ENCODE data around the gene ANKRD40.

ANKRD40 gene

DNA sequence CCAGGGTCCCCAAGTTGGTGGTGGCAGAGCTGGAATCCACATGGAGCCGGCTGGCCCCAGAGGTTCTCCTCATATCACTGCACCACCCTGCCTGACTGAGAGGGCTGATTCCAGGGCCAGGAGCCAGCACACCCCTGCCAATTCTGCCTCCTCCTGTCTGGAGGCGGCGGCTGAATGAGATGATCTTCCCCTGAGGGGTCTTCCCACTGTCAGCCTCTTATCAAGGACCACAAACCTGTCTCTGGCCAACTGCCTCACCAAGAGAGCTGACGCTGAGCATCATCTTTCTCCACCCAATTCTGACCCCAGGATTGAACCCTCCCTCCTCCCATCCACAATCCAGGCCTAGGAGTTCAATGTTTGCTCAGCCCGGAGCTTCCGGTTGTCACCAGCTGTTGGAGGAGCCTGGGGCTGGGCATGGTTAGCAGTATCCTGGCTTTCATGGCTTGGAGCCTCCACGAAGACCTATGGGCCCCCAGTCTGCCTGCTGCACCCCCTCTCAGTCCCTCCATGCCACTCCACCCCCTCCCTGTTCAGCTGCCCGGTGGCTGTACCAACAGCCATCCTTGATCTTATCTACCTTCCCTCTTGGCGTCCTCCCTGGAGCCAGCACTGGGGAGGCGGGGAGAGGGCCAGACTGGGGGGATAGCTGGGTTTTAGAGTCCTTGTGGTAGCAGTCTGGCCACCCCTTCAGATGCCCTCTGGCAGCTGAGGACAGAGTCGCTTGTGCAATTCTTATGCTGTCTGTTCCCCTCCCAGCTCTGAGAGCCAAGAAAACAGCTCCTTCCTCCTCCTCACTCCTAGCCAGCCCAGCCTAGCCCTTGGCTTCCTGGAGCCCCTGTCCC is 47.5 kb downstream of the ANKRD40 start:
- H3K4me1 ChIP-seq (ENCODE audit: insufficient read depth, insufficient read length), result peaks cover 41% of the 10 kb centered on the region
- no peaks in the 10 kb centered on the region for H3K36me3 ChIP-seq (ENCODE audit: insufficient read depth, insufficient read length, low read length)
- no peak for DNase-seq (ENCODE audit: low read depth, low spot score)
- no peaks in the 10 kb centered on the region for H3K9me3 ChIP-seq (ENCODE audit: insufficient read depth, low read length)
- no peaks in the 10 kb centered on the region for H3K27me3 ChIP-seq (ENCODE audit: insufficient read depth, insufficient read length)
- H3K9ac ChIP-seq (ENCODE audit: insufficient read length, low read depth), result peak overlapping the region; percentile 11
- no peak overlapping the region for H3K4me3 ChIP-seq (ENCODE audit: insufficient read length, low read depth)
- TF ChIP-seq SUZ12 (IDR thresholded peaks at IDR 0.05; ENCODE audit: extremely low read depth, insufficient read depth, insufficient read length), result no peak
- TF ChIP-seq ZNF274 (IDR thresholded peaks at IDR 0.05; ENCODE audit: low read depth, low read length), result no peak
- no peak for TF ChIP-seq YY1 (IDR thresholded peaks at IDR 0.05; ENCODE audit: insufficient read depth, insufficient read length)

DNA sequence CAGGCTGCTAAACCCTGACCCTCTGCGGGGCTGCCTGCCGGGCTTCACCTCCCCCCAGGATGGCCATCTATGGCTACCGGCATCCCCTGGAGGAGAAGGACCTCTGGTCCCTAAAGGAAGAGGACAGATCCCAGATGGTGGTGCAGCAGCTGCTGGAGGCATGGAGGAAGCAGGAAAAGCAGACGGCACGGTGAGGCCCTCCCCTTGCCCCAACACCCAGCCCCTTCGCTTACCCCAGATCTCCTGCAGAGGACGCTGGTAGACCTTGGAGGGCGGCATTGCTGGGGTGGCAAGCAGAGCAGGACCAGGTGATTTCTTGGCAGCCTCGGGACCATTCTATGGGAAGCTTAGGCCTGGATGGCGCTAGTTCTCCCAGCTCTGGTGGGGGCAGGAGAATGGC is 48.5 kb downstream of the ANKRD40 start:
- TF ChIP-seq ZNF274 (IDR thresholded peaks at IDR 0.05; ENCODE audit: low read depth, low read length), result no peak
- no peak for TF ChIP-seq SUZ12 (IDR thresholded peaks at IDR 0.05; ENCODE audit: extremely low read depth, insufficient read depth, insufficient read length)
- no peak for TF ChIP-seq YY1 (IDR thresholded peaks at IDR 0.05; ENCODE audit: insufficient read depth, insufficient read length)
- peaks cover 41% of the 10 kb centered on the region for H3K4me1 ChIP-seq (ENCODE audit: insufficient read depth, insufficient read length)
- H3K4me3 ChIP-seq (ENCODE audit: insufficient read length, low read depth), result no peak overlapping the region
- peak overlapping the region; percentile 21 for H3K9ac ChIP-seq (ENCODE audit: insufficient read length, low read depth)
- H3K27me3 ChIP-seq (ENCODE audit: insufficient read depth, insufficient read length), result no peaks in the 10 kb centered on the region
- H3K9me3 ChIP-seq (ENCODE audit: insufficient read depth, low read length), result no peaks in the 10 kb centered on the region
- no peak for DNase-seq (ENCODE audit: low read depth, low spot score)
- H3K36me3 ChIP-seq (ENCODE audit: insufficient read depth, insufficient read length, low read length), result no peaks in the 10 kb centered on the region

DNA sequence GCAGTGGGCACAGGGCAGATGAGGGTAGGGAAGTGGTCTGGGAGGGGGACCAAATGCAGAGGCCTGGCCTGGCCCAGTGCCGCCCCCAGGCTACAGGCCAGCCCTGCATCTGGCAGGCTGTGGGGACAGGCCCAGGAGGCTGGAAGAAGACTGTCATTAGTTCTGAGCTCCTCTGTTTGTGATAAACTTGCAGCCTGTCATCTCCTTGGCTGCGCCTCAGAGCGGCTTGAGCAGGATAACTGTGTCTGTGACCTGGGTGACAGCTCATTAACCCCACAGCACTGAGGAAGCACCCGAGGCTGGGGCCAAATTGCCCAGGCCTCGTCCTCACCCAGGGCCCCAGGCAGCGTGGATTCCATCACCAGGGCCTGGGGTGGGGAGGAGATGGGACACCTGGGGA is 49.1 kb downstream of the ANKRD40 start:
- Histone ChIP-seq H3K4me1 (ENCODE audit: insufficient read depth, insufficient read length) (peaks cover 37% of the 10 kb centered on the region), H3K9ac (ENCODE audit: insufficient read length, low read depth) (peak overlapping the region; percentile 37), H3K9me3 (ENCODE audit: insufficient read depth, low read length) (no peaks in the 10 kb centered on the region)

DNA sequence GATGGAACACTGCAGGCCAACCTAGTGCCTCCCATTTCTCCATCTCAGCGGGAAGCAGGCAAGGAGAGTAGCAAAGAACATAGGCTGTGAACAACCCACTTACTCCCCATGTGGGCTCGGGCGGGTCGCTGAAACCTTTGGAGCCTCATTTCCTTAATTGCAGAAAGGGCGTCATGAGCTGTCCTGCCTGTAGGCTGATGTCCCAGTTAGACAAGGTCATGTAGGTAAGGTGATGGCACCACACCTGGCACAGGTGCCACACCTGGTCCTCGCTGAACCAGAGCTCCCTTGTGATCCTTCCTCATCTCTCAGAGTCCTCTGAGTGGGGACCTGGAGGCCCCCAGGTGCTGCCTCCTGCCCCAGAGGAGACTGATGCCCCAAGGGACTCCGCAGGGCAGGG is 50.1 kb downstream of the ANKRD40 start:
- TF ChIP-seq SUZ12 (IDR thresholded peaks at IDR 0.05; ENCODE audit: extremely low read depth, insufficient read depth, insufficient read length) (no peak), YY1 (IDR thresholded peaks at IDR 0.05; ENCODE audit: insufficient read depth, insufficient read length) (no peak), ZNF274 (IDR thresholded peaks at IDR 0.05; ENCODE audit: low read depth, low read length) (no peak)
- Histone ChIP-seq H3K4me3 (ENCODE audit: insufficient read length, low read depth) (no peak overlapping the region), H3K9me3 (ENCODE audit: insufficient read depth, low read length) (no peaks in the 10 kb centered on the region), H3K36me3 (ENCODE audit: insufficient read depth, insufficient read length, low read length) (no peaks in the 10 kb centered on the region), H3K9ac (ENCODE audit: insufficient read length, low read depth) (no peak overlapping the region), H3K4me1 (ENCODE audit: insufficient read depth, insufficient read length) (peaks cover 35% of the 10 kb centered on the region), H3K27me3 (ENCODE audit: insufficient read depth, insufficient read length) (no peaks in the 10 kb centered on the region)
- no peak for DNase-seq (ENCODE audit: low read depth, low spot score)

More for the DNA sequence above, 49.1 kb downstream of the ANKRD40 start:
- Histone ChIP-seq H3K27me3 (ENCODE audit: insufficient read depth, insufficient read length) (no peaks in the 10 kb centered on the region), H3K36me3 (ENCODE audit: insufficient read depth, insufficient read length, low read length) (no peaks in the 10 kb centered on the region), H3K4me3 (ENCODE audit: insufficient read length, low read depth) (no peak overlapping the region)
- no peak for DNase-seq (ENCODE audit: low read depth, low spot score)
- TF ChIP-seq SUZ12 (IDR thresholded peaks at IDR 0.05; ENCODE audit: extremely low read depth, insufficient read depth, insufficient read length), result no peak
- TF ChIP-seq YY1 (IDR thresholded peaks at IDR 0.05; ENCODE audit: insufficient read depth, insufficient read length), result no peak
- no peak for TF ChIP-seq ZNF274 (IDR thresholded peaks at IDR 0.05; ENCODE audit: low read depth, low read length)

DNA sequence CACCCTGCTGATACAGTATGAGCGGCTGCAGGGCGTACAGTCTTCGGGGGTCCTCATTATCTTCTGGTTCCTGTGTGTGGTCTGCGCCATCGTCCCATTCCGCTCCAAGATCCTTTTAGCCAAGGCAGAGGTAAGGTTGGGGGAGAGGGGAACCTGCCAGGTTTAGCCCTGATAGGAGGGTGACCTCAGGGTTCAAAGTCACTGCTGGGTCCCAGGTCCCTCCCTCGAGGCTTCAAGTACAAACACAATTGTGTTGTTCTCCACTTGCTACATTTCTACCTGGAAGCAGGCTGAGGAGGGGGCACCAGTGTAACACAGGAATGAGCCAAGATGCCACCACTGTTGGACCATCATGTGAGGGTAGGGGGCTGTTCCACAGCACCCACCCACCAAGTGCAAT is 50.7 kb downstream of the ANKRD40 start:
- H3K27me3 ChIP-seq (ENCODE audit: insufficient read depth, insufficient read length), result no peaks in the 10 kb centered on the region
- TF ChIP-seq SUZ12 (IDR thresholded peaks at IDR 0.05; ENCODE audit: extremely low read depth, insufficient read depth, insufficient read length) (no peak), YY1 (IDR thresholded peaks at IDR 0.05; ENCODE audit: insufficient read depth, insufficient read length) (no peak), ZNF274 (IDR thresholded peaks at IDR 0.05; ENCODE audit: low read depth, low read length) (no peak)
- no peak for DNase-seq (ENCODE audit: low read depth, low spot score)
- H3K36me3 ChIP-seq (ENCODE audit: insufficient read depth, insufficient read length, low read length), result no peaks in the 10 kb centered on the region
- H3K4me1 ChIP-seq (ENCODE audit: insufficient read depth, insufficient read length), result peaks cover 32% of the 10 kb centered on the region
- H3K4me3 ChIP-seq (ENCODE audit: insufficient read length, low read depth), result no peak overlapping the region
- H3K9ac ChIP-seq (ENCODE audit: insufficient read length, low read depth), result no peak overlapping the region
- no peaks in the 10 kb centered on the region for H3K9me3 ChIP-seq (ENCODE audit: insufficient read depth, low read length)

DNA sequence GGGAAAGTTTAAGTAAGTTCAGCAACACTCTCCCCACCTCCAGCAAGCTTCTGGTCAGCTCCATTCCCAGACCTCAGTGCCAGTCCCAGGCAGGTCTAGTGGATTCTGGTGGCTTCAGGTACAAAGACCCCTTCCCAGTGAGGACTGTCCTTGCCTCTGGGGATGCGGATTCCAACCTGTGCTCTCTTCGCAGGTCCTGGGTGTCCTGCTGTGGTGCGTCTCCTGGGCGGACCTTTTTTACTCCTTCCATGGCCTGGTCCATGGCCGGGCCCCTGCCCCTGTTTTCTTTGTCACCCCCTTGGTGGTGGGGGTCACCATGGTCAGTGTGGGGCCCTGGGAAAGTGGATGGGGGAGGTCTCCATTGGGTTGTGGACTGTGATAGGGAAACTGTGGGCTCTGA is 51.2 kb downstream of the ANKRD40 start:
- no peaks in the 10 kb centered on the region for H3K27me3 ChIP-seq (ENCODE audit: insufficient read depth, insufficient read length)
- DNase-seq (ENCODE audit: low read depth, low spot score), result no peak
- H3K9me3 ChIP-seq (ENCODE audit: insufficient read depth, low read length), result no peaks in the 10 kb centered on the region
- H3K36me3 ChIP-seq (ENCODE audit: insufficient read depth, insufficient read length, low read length), result no peaks in the 10 kb centered on the region
- H3K9ac ChIP-seq (ENCODE audit: insufficient read length, low read depth), result no peak overlapping the region
- H3K4me1 ChIP-seq (ENCODE audit: insufficient read depth, insufficient read length), result peaks cover 28% of the 10 kb centered on the region
- no peak overlapping the region for H3K4me3 ChIP-seq (ENCODE audit: insufficient read length, low read depth)
- no peak for TF ChIP-seq YY1 (IDR thresholded peaks at IDR 0.05; ENCODE audit: insufficient read depth, insufficient read length)
- no peak for TF ChIP-seq SUZ12 (IDR thresholded peaks at IDR 0.05; ENCODE audit: extremely low read depth, insufficient read depth, insufficient read length)
- TF ChIP-seq ZNF274 (IDR thresholded peaks at IDR 0.05; ENCODE audit: low read depth, low read length), result no peak

DNA sequence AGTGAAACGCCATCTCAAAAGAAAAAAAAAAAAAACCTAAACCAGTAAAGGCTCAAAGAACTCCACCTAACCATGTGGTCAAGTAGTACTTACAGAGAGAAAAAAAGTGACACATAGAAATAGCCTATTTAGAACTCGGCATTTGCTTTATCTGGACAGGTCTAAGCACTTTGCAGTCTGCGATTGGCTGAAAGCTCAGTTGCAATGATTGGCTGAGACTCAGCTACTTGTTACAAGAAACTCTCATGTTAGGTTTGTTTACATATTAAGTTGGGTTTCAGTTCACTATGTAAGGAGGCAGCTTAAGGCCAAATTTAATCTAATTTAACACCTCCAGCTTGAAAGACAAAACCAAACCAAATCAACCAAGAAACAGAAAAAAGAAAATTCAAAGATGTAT is 54.0 kb downstream of the ANKRD40 start:
- Histone ChIP-seq H3K9ac (ENCODE audit: insufficient read length, low read depth) (no peak overlapping the region), H3K36me3 (ENCODE audit: insufficient read depth, insufficient read length, low read length) (no peaks in the 10 kb centered on the region), H3K4me3 (ENCODE audit: insufficient read length, low read depth) (no peak overlapping the region), H3K27me3 (ENCODE audit: insufficient read depth, insufficient read length) (no peaks in the 10 kb centered on the region), H3K4me1 (ENCODE audit: insufficient read depth, insufficient read length) (peaks cover 6% of the 10 kb centered on the region), H3K9me3 (ENCODE audit: insufficient read depth, low read length) (no peaks in the 10 kb centered on the region)
- no peak for DNase-seq (ENCODE audit: low read depth, low spot score)
- TF ChIP-seq SUZ12 (IDR thresholded peaks at IDR 0.05; ENCODE audit: extremely low read depth, insufficient read depth, insufficient read length) (no peak), ZNF274 (IDR thresholded peaks at IDR 0.05; ENCODE audit: low read depth, low read length) (no peak), YY1 (IDR thresholded peaks at IDR 0.05; ENCODE audit: insufficient read depth, insufficient read length) (no peak)
